NK-92 (cell line): Measurements from ENCODE around the gene KBTBD2.
"Not testable (repeated sequence)": the region's sequence is repeated elsewhere in the genome, so short reads cannot be mapped to it uniquely, and the experiment has no call there.

Experiments used
- DNase-seq: peaks from one replicate; lab custom pipeline; 2025; ENCODE audit not compliant: unreplicated experiment; lab: John Stamatoyannopoulos, UW

The KBTBD2 gene

GRCh38 chr7:32857063-32857462, 34.5 kb downstream of the KBTBD2 start:
- DNase-seq, result not testable (repeated sequence)

- DNase-seq, result not testable (repeated sequence)
Measured at GRCh38 chr7:32855837-32856775, 35.5 kb downstream of the KBTBD2 start.

GRCh38 chr7:32850654-32851053, 40.9 kb downstream of the KBTBD2 start:
- DNase-seq, result not testable (repeated sequence)

DNA sequence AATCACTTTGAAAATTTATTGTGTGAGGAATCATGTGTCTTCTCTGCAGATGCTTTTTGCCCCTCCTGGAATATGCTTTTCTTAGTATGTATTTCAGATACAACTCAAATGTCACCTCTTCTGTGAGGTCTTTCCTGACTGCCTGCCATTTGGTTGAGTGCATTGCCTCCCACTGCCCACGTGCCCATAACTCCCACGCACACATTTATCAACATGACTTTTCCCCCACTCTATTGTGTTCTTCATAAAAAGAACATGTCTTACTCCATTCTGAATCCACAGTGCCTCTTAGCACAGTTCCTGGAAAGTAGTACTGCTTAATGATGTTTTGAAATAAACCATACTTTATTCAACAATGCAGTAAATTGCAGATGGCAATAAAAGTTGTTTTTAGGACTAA, 42.9 kb downstream of the KBTBD2 start:
- not testable (repeated sequence) for DNase-seq

- no peak for DNase-seq
Measured at GRCh38 chr7:32846630-32847225, 44.8 kb downstream of the KBTBD2 start.

- not testable (repeated sequence) for DNase-seq
Measured at GRCh38 chr7:32844748-32845147, 46.8 kb downstream of the KBTBD2 start.

DNA sequence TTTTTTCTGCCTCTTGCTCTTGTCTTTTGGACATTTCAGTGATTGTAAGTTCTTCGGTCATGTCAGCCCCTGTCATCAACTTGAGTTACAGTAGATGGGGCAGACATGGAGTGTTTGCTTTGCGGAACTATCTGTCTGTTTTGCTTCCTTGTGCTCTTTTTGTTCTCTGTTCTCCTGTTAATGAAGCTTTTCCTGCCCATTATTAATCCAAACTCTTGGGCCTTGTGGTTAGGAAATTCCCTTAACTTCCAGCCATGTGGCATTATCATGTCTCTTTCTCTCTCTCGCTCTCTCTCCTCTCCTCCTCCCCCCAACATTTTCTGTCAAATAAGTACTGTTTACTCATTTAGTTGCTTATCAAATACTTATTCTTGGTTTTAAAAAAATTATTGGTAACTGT, 47.8 kb downstream of the KBTBD2 start:
- not testable (repeated sequence) for DNase-seq

DNA sequence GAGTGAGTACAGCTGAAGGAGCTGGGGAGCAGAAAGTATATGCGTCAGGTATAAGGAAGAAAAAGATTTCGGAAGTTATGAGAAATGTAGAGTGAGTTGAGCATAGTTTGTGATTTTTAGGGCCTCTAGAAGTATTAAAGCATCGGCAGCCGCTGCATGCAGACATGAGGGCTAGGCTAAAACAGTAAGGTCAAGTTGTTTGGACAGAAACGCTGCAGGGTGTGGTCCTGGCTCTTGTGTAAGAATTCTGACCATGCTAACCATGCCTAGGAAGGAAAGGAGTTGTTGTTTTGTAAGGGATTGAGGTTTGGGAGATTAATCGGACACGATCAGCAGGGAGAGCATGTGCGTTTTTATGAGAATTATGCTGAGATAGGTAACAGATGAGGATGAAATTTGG, 51.7 kb downstream of the KBTBD2 start:
- DNase-seq, result not testable (repeated sequence)

DNA sequence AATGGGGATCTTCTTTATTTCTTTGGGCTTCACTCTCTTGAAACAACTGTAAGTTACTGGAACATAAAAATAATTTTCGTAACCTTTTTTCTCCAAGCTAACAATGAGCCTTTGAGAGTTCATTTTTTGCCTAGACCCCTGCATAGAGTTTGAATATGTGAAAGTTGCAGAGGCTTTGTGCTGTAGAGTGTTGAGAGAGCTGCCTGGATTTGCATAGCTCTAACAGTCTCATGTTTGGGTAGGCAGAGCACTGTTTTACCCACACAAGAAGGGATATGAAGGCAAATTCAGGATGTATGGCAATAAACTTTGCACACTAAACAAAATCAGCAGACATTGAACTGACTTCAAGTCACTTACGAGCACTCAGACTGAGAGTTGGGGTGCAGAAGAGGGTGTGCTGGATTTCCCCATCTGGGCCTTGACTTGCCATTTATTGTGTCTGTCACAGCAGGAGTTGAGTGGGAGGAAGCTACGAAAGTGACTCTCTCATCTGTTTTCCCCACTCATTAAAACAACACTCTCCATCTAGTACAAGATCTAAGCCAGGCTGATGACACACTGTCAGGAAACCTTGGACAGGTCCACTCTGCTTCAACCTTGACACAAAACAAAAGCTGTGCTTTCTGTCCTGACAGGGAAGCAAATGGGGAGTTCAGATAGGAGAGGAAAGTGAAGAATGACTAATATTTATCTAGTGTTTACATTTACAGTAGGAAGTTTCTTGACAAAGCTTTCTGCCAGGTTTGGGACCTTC, 62.4 kb downstream of the KBTBD2 start:
- not testable (repeated sequence) for DNase-seq
